ENCODE measurements around the gene ERBB2. TPM values are rescaled to one million over a fixed set of nuclear protein-coding genes. Genes with fewer than 3 reads are reported as not detected.

ERBB2 gene
- polyA plus RNA-seq (ENCODE audit: insufficient read depth in 1 of 5, insufficient read length in 5 of 5, low replicate concordance in 1 of 5) = 100 to 1,000 TPM in 2 of 5 donors, 10 to 100 TPM in 3; 91.5 to 123 (median 99.0) TPM
- long read RNA-seq, donor 1, full-length matches to known transcripts = 8 of 81 reads
- long read RNA-seq, donor 1, partial matches to known transcripts = 73 of 81 reads
- long read RNA-seq, donor 1, other reads (novel, unspliced or antisense) = 0 of 81 reads
- long read RNA-seq, donor 2, full-length matches to known transcripts = 6 of 54 reads
- long read RNA-seq, donor 2, partial matches to known transcripts = 22 of 54 reads
- long read RNA-seq, donor 2, other reads (novel, unspliced or antisense) = 26 of 54 reads
- long read RNA-seq, donor 3, full-length matches to known transcripts = 1 of 43 reads
- long read RNA-seq, donor 3, partial matches to known transcripts = 42 of 43 reads
- long read RNA-seq, donor 3, other reads (novel, unspliced or antisense) = 0 of 43 reads
- long read RNA-seq, donor 4, partial matches to known transcripts = 21 of 22 reads
- long read RNA-seq, donor 4, other reads (novel, unspliced or antisense) = 0 of 22 reads
- long read RNA-seq, donor 5, full-length matches to known transcripts = 3 of 58 reads
- long read RNA-seq, donor 5, partial matches to known transcripts = 55 of 58 reads
- long read RNA-seq, donor 5, other reads (novel, unspliced or antisense) = 0 of 58 reads
- long read RNA-seq, donor 6, full-length matches to known transcripts = 9 of 120 reads
- long read RNA-seq, donor 6, partial matches to known transcripts = 111 of 120 reads
- long read RNA-seq, donor 6, other reads (novel, unspliced or antisense) = 0 of 120 reads
- long read RNA-seq, donor 7, full-length matches to known transcripts = 2 of 31 reads
- long read RNA-seq, donor 7, partial matches to known transcripts = 29 of 31 reads
- long read RNA-seq, donor 7, other reads (novel, unspliced or antisense) = 0 of 31 reads
- long read RNA-seq, donor 8, full-length matches to known transcripts = 2 of 11 reads
- long read RNA-seq, donor 8, partial matches to known transcripts = 9 of 11 reads
- long read RNA-seq, donor 8, other reads (novel, unspliced or antisense) = 0 of 11 reads

DNA sequence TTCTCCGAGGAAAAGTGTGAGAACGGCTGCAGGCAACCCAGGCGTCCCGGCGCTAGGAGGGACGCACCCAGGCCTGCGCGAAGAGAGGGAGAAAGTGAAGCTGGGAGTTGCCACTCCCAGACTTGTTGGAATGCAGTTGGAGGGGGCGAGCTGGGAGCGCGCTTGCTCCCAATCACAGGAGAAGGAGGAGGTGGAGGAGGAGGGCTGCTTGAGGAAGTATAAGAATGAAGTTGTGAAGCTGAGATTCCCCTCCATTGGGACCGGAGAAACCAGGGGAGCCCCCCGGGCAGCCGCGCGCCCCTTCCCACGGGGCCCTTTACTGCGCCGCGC is at the start of gene ERBB2:
ERBB2 (plus strand) TSS at position 247 of the 330 bp plus-strand sequence. CDS start 175 bp downstream, outside the sequence.
- DNase-seq = peak; percentile 76 to 79

DNA sequence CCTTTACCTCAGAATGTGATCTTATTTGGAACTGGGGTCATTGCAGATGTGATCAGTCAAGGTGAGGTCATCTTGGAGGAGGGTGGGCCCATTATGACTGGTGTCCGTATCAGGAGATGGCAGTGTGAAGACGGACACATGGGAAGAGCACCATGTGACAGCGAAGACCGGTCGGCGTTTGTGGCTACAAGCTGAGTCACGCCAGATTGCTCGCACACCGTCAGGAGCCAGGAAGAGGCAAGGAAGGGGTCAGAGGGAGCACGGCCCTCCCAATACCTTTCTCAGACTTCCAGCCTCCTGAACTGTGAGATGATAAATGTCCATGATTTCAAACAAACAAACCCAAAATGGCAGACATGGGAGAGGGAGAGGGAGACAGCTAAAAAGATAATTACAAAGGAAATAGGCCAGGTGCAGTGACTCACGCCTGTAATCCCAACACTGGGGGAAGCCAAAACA is 49.7 kb upstream of the ERBB2 start:
- no peak for DNase-seq

DNA sequence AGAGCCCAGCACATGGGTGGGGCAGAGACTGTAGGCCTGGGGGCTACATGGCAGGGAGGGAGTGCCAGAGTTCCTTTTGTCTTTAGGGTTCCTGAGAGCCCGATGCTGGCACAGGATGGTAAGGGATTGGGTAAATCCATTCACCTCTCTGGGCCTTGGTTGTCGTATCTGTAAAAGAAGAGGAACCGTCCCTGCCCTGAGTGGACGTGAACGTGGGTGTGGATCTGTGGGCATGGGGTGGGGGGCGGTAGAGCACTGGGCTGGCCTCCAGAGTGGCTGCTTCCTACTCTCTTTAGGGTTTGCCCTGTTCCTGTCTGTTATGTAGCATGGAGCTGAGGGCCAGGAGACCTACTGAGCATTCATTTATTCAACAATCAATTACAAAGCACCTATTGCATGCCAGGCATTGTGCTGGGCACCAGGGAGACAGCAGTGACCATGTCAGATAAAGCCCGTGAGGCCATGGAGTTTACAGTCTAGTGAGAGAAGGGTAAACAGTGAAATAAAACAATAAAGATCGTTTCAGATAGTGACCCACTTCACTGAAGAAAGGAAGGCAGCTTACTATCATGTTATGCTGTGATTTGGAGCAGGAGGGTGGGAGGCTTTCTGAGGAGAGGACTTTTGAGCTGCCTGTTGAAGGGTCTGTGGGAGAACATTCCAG is 47.8 kb upstream of the ERBB2 start:
- no peak for DNase-seq

DNA sequence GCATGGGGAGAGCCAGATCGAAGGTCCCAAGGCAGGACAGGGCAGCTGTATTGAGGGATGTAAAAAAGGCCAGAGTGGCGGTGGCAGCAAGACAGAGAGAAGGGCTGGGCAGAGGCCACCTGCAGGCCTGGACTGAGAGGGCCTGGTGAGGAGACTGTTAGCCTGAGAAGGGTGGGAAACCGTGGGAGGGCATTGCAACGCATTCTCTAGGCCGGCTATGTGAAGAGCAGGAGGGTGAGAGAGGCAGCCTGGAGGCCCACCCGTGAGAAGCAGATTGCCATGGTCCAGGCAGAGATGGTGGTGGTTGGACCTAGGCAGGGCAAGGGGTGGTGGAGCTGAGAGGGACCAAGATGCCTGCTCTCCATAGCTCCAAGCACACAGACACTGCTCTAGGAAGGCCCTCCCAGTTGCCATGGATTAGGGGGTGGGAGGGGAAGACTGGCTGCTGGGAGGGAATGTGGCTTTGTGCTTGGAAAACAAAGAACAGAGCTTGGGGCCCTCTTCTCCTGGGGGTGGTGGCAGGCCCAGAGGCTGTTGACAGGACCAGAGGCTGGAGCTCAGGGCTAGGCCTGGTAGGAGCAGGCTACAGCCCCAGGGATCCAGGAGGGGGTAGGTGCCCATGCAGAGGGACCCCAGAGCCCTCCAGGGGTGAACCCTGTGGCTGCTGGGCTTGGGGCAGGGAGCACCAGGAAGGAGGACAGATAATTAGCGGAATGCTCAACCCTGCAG is 47.1 kb upstream of the ERBB2 start:
- DNase-seq = no peak

DNA sequence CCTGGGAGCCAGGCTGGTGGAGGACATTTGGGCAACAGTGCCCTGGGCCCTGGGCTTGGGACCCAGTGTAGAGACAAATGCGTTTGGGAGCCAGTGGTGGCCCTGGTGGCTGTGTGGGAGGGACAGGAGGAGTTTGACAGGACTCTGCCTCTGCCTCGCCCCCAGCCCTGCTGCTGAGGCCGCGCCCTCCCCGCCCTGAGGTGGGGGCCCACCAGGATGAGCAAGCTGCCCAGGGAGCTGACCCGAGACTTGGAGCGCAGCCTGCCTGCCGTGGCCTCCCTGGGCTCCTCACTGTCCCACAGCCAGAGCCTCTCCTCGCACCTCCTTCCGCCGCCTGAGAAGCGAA is 46.6 kb upstream of the ERBB2 start:
- no peak for DNase-seq

DNA sequence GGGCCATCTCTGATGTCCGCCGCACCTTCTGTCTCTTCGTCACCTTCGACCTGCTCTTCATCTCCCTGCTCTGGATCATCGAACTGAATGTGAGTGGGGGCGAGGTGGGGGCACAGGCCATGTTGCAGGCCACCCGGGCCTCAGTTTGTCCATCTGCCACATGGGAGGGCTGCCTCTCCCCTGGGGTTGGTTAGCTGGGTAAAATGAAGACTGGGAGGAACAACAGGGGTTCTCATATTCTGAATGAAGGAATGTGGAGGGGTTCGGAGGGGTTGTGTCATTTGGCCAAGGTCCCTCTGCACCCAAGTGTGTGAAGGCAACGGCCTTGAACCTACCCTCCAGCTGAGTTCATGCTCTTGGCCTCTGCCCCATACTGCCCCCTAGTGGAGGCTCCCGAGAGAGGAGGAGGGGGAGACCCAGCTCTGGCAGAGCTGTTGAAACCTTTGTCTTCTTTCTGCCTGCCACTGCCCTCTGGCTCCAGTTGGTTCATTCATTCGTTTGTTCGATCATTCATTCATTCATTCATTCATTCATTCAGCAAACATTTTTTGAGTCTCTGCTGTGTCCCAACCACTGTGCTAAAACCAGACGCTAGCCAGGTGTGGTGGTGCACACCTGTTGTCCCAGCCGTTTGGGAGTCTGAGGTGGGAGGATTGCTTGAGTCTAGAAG is 46.1 kb upstream of the ERBB2 start:
- DNase-seq = no peak

DNA sequence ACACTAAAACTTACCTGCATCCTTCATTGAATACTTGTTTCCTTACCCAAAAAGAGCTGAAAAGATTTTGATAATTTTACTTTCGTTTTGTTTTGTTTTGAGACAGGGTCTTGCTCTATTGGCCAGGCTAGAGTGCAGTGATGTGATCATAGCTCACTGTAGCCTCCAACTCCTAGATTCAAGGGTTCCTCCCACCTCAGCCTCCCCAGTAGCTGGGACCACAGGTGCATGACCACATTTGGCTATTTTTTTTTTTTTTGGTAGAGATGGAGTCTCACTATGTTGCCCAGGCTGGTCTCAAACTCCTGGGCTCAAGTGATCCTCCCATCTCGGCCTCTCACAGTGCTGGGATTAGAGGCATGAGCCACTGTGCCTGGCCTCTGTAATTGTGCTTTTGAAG is 44.8 kb upstream of the ERBB2 start:
- no peak for DNase-seq

DNA sequence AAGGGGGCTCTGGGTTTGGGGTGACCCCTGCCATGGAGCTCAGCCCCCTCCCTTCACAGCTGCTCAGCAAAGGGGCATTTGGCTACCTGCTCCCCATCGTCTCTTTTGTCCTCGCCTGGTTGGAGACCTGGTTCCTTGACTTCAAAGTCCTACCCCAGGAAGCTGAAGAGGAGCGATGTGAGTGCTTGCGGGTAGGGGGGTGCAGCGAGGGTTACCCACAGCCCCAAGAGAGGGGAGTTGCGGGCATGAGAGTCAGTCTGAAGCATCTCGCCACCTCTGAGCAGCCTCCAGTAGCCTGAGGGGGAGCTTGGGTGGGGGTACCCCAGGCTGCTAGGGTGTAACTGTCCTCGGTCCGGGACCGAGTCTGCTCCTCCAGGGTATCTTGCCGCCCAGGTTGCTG is 41.5 kb upstream of the ERBB2 start:
- DNase-seq = no peak

DNA sequence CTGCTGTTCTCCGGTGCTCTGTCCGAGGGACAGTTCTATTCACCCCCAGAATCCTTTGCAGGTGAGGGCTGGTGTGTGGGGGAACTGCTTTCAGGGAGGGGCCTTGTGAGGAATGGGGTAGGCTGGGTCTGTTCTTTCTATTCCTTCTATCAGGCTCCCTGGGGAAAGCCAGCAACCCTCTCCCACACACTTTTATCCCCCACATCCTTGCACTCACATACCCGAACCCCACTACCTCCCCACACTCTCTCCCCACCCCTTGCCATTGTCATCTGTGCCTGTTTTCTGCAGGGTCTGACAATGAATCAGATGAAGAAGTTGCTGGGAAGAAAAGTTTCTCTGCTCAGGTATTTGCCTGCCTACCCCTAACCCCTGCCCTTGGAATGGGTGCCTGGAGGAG is 41.1 kb upstream of the ERBB2 start:
- DNase-seq = no peak

DNA sequence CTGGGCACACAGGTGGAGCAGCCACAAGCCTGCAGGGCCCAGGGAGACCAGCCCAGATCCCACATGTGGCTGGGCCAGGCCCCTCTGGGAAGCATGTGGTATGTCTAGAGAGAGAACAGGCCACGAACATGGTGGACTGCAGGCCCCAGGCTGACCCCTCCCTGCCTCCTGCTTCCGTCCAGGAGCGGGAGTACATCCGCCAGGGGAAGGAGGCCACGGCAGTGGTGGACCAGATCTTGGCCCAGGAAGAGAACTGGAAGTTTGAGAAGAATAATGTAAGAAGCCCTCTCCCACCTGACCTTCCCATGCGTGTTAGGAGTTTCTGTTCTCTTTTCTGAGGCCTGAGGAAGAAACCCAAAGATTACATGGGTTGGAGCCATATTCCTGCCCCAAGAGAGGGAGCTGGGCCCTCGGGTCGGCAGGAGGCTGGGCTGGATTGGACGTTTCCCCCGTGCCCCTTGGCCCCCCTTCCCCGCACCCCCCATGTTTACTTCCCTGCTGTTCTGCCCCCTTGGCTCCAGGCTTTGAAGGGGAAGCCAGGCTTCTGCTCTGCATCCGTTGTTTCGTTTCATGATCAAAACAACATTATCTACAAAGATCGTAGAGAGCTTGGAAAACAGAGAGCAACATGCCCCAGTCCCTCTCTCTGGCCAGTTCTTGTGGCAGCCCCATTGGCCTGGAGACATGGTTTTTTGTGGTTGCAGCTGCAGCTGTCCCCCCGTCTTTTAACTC is 40.4 kb upstream of the ERBB2 start:
- no peak for DNase-seq

DNA sequence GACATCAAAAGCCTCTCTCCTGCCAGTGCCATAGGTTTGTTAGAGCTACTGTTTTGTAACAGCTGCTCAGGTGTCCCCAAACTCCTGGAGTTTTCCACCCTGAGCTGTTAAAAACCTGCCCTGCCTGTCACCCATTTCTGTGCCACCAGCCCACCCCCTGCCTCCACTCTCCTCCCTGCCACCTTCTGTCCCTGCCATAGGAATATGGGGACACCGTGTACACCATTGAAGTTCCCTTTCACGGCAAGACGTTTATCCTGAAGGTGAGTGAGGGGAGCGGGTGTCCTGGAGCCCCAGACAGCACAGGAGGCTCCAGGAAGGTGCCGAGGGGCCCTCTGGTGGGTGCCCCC is 39.9 kb upstream of the ERBB2 start:
- DNase-seq = no peak

DNA sequence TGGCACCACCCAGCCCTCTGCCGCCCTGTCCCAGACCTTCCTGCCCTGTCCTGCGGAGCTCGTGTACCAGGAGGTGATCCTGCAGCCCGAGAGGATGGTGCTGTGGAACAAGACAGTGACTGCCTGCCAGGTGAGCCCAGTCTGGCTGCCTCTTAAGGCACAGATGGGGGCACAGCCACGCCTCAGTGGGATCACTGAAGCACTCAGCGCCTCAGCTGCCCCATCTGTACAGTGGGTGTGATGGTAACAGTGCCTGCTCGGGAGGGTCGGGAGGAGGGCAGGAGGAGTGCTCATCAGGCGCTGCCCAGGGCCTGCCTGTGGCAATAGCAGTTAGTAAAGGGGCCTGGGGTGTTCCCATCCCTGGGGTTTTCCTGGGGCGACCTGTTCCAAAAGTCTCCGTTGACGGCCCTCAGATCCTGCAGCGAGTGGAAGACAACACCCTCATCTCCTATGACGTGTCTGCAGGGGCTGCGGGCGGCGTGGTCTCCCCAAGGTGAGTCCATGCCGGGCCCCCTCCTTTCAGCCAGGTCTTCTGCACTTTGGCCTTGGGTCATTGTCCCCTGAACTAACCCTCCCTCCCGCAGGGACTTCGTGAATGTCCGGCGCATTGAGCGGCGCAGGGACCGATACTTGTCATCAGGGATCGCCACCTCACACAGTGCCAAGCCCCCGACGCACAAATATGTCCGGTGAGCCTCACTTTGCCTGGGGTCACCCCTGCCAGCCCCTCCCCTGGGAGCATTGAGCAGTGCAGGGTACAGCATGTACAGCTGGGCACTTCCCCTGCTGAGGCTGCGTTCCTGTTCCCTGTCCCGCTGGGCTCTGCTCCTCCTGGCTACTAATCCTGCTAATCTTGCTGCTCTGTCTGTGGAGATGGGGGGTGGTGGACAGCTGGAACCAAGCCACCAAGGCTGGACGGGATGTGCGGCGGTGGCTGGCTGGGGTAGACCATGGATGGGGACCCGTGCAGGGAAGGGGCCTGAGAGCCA is 39.2 kb upstream of the ERBB2 start:
- DNase-seq = no peak

DNA sequence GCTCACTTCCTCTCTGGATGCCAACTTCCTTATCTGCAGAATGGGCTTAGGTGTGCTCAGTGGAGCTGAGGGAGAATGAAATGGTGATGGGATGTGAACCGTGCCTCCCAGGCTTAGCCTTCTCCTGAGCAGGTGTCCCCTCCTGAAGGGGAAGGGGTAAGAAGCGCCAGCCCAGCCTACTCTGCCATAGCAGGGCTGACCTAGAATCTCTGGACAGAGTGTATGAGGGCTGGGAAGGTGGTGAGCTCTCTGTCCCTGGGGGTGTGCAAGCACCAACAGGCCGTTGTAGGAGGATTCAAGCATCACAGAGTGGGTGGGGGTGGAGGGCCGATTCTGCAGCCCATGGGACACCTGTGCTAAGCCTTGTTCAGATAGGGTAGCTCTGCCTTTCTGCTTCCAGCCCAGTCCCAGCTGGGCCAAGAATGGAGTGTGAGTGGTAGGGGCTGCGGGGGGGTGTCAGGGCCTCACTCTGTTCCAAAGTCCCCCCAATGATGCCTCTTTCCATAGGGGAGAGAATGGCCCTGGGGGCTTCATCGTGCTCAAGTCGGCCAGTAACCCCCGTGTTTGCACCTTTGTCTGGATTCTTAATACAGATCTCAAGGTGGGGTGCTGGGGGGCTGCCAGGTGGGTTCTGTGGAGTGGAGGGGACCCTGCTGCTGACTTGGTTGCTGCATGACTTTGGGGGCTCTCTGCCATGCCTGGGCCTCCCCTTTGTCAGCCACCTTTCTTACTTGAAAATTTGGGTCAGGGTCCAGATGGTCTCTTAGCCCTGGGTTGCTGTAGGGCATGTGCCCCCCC is 37.9 kb upstream of the ERBB2 start:
- no peak for DNase-seq

DNA sequence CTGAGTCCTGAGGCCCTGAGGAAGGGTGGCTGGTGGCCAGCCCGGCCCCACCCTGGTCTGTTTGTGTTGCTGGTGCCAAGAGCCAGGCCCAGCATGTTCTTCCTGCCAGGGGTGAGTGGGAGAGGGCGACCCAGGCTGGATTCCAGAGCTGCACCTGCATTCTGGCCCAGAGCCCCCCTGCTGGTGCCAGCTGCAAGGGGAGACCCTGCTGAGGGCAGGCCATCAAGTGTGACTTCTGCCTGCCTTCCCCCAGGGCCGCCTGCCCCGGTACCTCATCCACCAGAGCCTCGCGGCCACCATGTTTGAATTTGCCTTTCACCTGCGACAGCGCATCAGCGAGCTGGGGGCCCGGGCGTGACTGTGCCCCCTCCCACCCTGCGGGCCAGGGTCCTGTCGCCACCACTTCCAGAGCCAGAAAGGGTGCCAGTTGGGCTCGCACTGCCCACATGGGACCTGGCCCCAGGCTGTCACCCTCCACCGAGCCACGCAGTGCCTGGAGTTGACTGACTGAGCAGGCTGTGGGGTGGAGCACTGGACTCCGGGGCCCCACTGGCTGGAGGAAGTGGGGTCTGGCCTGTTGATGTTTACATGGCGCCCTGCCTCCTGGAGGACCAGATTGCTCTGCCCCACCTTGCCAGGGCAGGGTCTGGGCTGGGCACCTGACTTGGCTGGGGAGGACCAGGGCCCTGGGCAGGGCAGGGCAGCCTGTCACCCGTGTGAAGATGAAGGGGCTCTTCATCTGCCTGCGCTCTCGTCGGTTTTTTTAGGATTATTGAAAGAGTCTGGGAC is 37.1 kb upstream of the ERBB2 start:
- DNase-seq = no peak

DNA sequence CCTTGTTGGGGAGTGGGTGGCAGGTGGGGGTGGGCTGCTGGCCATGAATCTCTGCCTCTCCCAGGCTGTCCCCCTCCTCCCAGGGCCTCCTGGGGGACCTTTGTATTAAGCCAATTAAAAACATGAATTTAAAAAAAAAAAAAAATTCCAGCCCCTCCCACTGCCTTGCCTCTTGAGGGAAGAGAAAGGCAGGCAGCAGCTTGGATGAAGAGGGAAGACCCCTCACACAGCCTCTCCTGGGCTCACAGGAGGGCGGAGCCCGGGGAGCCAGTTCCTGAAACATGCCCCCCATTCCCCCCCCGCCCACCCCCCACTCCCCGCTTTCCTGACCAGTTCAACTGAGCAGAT is 36.5 kb upstream of the ERBB2 start:
- DNase-seq = no peak

DNA sequence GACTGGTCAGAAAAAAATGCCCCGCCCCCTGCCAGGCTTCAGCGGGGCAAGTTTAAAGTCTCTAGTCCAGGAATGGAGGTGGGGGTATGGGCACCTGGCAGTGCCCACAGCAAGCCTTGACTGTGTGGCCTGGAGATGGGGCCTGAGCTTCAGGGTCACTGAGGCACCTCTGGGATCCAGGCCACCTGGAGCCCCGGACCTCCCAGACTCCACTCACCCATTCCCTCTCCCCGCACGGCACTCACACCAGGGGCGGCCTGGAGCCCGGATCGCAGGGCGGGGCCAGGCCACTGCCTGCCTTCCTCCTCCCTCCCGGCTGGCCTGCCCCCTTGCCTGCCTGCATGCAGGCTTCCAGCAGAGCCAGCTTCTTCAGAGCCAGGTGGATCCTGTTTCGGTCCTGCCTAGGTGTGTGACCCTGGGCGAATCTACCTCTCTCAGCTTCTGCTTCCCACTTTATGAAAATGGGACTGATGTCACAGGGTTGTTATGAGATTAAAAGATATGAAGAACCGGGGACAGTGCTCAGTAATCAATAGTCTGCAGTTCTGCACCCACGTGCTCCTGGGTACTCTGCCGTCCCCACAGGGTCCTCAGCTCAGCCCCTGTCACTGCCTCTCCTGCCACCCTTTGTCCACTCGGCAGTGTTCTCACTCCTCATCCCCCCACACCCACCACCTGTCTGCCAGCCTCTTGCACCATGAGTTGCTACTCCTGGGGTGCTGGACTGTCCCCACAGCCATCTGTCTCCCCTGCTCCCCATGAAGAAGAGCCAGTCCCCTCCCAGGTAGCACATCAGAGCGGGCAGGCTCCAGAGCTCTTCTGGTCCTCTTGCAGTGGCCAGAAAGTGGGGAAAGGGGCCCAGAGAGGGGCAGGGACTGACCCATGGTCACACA is 35.9 kb upstream of the ERBB2 start:
- no peak for DNase-seq
